NT2/D1 (cell line): ENCODE data around the gene ROCK1.

ENCODE experiments used
- SUZ12 ChIP-seq: IDR thresholded peaks from 2 replicates; pipeline ENCODE4 v1.6.1; 2011; ENCODE audit not compliant: insufficient read length, insufficient read depth; ENCODE audit errors: extremely low read depth
- YY1 ChIP-seq: IDR thresholded peaks from 2 replicates; pipeline ENCODE4 v1.6.1; 2011; ENCODE audit not compliant: insufficient read length, insufficient read depth
- ZNF274 ChIP-seq: IDR thresholded peaks from 2 replicates; pipeline ENCODE4 v1.6.1; 2011; ENCODE audit warnings: mild to moderate bottlenecking, low read depth, low read length

DNA sequence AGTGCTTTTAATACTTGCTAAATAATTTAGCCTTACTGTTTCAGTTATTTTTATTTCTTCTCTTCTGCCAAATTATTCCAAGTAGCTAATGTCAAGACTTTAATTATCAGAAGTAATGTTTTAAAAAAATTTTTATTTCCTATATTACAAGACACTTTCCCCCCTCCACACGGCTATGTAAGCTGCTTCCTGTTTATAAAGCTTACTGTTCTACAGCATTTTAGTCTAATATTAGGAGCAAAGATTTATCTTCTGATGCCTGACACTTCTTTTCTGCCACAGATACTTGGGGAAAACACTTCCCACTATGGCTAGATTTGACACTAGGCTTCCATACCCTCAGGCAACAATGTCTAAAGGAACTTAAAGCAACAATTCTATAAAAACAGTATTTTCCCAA lies 62.3 kb downstream of the ROCK1 start:
- TF ChIP-seq ZNF274 (no peak), YY1 (no peak), SUZ12 (no peak)
